Smooth muscle cell (in vitro differentiated cells): ENCODE results near the gene RUBCNL. TPM values are rescaled to one million over a fixed set of nuclear protein-coding genes. Genes with fewer than 3 reads are reported as not detected.

Experiments used
- DNase-seq: peaks from one replicate; lab custom pipeline; 2025; ENCODE audit not compliant: unreplicated experiment; lab: John Stamatoyannopoulos, UW
- H2AFZ ChIP-seq: fragments of 200-600 bp; sonication (generic); 2 replicates; pipeline ENCODE4 v1.6.0; 2016; ENCODE audit warnings: antibody characterized with exemption, low read depth, mild to moderate bottlenecking
- H3F3A ChIP-seq: fragments of 200-600 bp; sonication (generic); 2 replicates; pipeline ENCODE4 v1.6.0; 2017; ENCODE audit warnings: antibody characterized with exemption, low read depth
- H3K27ac ChIP-seq: fragments of 200-600 bp; sonication (generic); 2 replicates; pipeline ENCODE4 v1.5.1; 2016; ENCODE audit warnings: low read depth, mild to moderate bottlenecking
- H3K27me3 ChIP-seq: fragments of 200-600 bp; sonication (generic); 2 replicates; pipeline ENCODE4 v1.6.1; 2016; ENCODE audit warnings: low read depth, mild to moderate bottlenecking
- H3K36me3 ChIP-seq: fragments of 200-600 bp; sonication (generic); 2 replicates; pipeline ENCODE4 v1.5.1; 2016; ENCODE audit warnings: low read depth
- H3K4me1 ChIP-seq: fragments of 200-600 bp; sonication (generic); 2 replicates; pipeline ENCODE4 v1.5.1; 2016; ENCODE audit warnings: low read depth
- H3K4me2 ChIP-seq: fragments of 200-600 bp; sonication (generic); 2 replicates; pipeline ENCODE4 v1.6.0; 2016; ENCODE audit warnings: mild to moderate bottlenecking
- H3K4me3 ChIP-seq: fragments of 200-600 bp; sonication (generic); 2 replicates; pipeline ENCODE4 v1.5.1; 2016; ENCODE audit warnings: mild to moderate bottlenecking
- H3K79me2 ChIP-seq: fragments of 200-600 bp; sonication (generic); 2 replicates; pipeline ENCODE4 v1.6.0; 2016; ENCODE audit warnings: low read depth, mild to moderate bottlenecking
- H3K9ac ChIP-seq: fragments of 200-600 bp; sonication (generic); 2 replicates; pipeline ENCODE4 v1.6.0; 2016; ENCODE audit warnings: low read depth
- H3K9me3 ChIP-seq: fragments of 200-600 bp; sonication (generic); replicated peaks from 2 replicates; pipeline ENCODE4 v1.5.1; 2016; ENCODE audit warnings: low read depth
- H4K20me1 ChIP-seq: fragments of 200-600 bp; sonication (generic); 2 replicates; pipeline ENCODE4 v1.6.0; 2016; ENCODE audit warnings: low read depth
- WGBS: methylation state at CpG from one replicate; pipeline ENCODE4 v1.1.7; 2016; ENCODE audit warnings: low lambda C conversion rate; 5-methylcytosine and 5-hydroxymethylcytosine counted together
- polyA plus RNA-seq: library from polyadenylated mRNA; unstranded; fragments of >200 nt; fragmentation: Nextera tagmentation; extraction: Ambion mirVana; gene quantifications from 2 replicates; pipeline ENCODE4 v1.2.1, GENCODE V29; 2016
- total RNA-seq: library from RNA; depleted of rRNA; stranded (reverse); fragments of >200 nt; gene quantifications from 2 replicates; pipeline ENCODE4 v1.2.3, GENCODE V29; 2014
- TF ChIP-seq, protein P1 (sequence below): fragments of 200-600 bp; sonication (generic); IDR thresholded peaks from 2 replicates; pipeline ENCODE4 v1.5.1; 2017; ENCODE audit warnings: borderline replicate concordance, mild to moderate bottlenecking, antibody characterized with exemption; ENCODE audit not compliant: insufficient read depth, poor library complexity, severe bottlenecking

The RUBCNL gene
- total and polyA plus RNA-seq, 2 experiments from 2014 or later, result 0.49 TPM; not detected in 1

DNA sequence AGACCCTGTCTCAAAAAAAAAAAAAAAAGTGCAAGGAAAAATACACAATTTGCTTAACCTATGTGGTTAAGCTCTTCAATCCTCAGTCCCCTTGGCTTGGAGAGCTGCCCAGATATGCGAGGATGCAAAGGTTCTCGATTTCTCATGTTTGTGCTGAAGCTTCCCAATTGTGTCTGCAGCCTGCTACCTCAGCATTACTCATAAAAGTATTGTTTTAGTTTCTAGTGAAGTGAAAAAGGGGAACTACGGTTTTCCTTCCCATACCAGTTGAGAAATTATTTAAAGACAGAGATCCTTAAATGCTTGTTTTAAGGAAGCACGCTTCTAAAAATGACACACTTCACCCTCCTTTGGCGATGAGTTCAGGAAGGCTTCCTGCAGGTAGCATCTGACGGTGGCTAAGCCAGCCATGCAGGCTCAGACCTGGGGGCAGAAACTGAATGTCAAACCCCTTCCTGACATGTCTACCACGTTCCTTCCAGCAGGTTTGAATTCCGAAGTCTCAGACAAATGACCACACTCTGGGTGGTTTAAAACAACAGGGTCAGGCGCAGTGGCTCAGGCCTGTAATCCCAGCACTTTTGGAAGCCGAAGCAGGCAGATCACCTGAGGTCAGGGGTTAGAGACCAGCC lies 47.9 kb downstream of the RUBCNL start:
- Histone ChIP-seq H3K36me3 (no peaks in the 10 kb centered on the region), H3K9me3 (no peaks in the 10 kb centered on the region), H3F3A (no peaks in the 10 kb centered on the region), H2AFZ (no peak overlapping the region), H3K79me2 (no peaks in the 10 kb centered on the region), H3K4me3 (no peak overlapping the region), H3K9ac (no peak overlapping the region), H4K20me1 (no peaks in the 10 kb centered on the region), H3K27ac (no peak overlapping the region), H3K27me3 (no peaks in the 10 kb centered on the region), H3K4me2 (no peak overlapping the region), H3K4me1 (no peaks in the 10 kb centered on the region)
- no peak for DNase-seq
- TF ChIP-seq, protein P1, sequence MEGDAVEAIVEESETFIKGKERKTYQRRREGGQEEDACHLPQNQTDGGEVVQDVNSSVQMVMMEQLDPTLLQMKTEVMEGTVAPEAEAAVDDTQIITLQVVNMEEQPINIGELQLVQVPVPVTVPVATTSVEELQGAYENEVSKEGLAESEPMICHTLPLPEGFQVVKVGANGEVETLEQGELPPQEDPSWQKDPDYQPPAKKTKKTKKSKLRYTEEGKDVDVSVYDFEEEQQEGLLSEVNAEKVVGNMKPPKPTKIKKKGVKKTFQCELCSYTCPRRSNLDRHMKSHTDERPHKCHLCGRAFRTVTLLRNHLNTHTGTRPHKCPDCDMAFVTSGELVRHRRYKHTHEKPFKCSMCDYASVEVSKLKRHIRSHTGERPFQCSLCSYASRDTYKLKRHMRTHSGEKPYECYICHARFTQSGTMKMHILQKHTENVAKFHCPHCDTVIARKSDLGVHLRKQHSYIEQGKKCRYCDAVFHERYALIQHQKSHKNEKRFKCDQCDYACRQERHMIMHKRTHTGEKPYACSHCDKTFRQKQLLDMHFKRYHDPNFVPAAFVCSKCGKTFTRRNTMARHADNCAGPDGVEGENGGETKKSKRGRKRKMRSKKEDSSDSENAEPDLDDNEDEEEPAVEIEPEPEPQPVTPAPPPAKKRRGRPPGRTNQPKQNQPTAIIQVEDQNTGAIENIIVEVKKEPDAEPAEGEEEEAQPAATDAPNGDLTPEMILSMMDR, result no peak
- WGBS, result 86% methylated on average over 10 of the region's 10 CpGs

DNA sequence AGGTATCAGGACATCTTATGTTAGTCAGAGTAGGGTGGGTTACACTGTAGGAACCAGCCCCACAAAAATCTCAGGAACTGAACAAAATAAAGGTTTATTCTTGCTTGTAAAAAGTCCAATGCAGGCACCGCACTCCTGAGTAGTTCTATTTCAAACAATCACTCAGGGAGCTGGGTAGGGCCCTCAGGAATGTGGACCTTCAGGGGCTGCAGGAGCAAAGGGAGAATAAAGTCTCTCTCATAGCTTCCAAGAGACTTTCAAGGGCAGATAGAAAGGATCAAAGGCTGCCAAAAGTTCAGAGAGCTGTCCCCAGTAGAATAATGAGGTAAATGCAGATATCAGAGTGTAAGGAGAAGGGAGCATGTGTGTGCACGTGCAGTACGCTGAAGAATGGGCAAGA lies 49.4 kb downstream of the RUBCNL start:
- WGBS, result 96% methylated on average over 3 of the region's 3 CpGs
- TF ChIP-seq, protein P1, result no peak
- no peaks in the 10 kb centered on the region for H3K27me3 ChIP-seq
- H3K9me3 ChIP-seq, result no peaks in the 10 kb centered on the region
- no peaks in the 10 kb centered on the region for H3F3A ChIP-seq
- no peak overlapping the region for H3K9ac ChIP-seq
- H3K4me2 ChIP-seq, result no peak overlapping the region
- no peak overlapping the region for H3K4me3 ChIP-seq
- H3K79me2 ChIP-seq, result no peaks in the 10 kb centered on the region
- H4K20me1 ChIP-seq, result no peaks in the 10 kb centered on the region
- no peak overlapping the region for H3K27ac ChIP-seq
- H3K36me3 ChIP-seq, result no peaks in the 10 kb centered on the region
- no peak overlapping the region for H2AFZ ChIP-seq
- no peaks in the 10 kb centered on the region for H3K4me1 ChIP-seq
- no peak for DNase-seq

DNA sequence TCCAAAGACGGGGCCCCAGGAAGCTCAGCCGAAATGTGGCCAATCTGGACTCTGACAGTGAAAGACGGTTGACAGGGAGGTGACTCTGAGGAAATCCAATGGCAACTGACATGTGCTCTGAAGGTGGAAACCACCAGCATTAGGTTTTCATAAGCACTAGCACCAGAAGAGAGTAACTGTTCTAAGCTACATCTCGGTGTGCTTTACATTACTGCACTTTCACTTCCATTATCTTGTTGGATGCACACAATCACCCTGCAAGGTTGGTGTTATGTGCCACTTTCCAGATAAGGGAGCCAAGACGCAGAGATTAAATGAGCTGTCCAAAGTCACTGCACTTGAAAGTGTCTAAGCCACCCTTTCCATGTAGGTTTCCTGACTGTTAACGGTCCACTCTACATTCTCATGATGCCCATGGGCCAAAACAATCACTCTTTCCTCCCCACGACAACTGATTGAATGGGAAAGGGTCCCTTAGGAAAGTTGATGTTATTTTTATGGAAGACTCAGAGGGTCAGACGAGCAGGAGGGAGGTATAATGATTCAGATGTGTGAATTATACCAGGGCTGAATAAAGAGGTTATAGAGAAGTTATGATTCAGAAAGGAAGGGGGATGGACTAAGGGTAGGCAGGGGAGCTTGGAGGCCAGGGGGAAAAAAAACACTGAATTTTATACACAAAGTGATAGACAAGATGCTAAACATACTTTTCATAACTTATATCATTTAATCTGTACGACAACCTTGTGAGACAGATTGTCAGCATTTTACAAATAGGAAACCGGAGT lies 52.8 kb downstream of the RUBCNL start:
- Histone ChIP-seq H4K20me1 (no peaks in the 10 kb centered on the region), H3K9me3 (no peaks in the 10 kb centered on the region), H3K4me1 (no peaks in the 10 kb centered on the region), H3K9ac (no peak overlapping the region), H3K79me2 (no peaks in the 10 kb centered on the region), H3K36me3 (no peaks in the 10 kb centered on the region), H3K4me3 (no peak overlapping the region), H3K27me3 (no peaks in the 10 kb centered on the region), H3F3A (no peaks in the 10 kb centered on the region), H2AFZ (no peak overlapping the region), H3K27ac (no peak overlapping the region), H3K4me2 (no peak overlapping the region)
- TF ChIP-seq, protein P1, result no peak
- no peak for DNase-seq
- WGBS, result 87% methylated on average over 10 of the region's 10 CpGs
